ENCODE results near the gene ZFR.

GRCh38 chr5:32461441-32462120 lies 17.0 kb upstream of the ZFR start:
- no peak for TF ChIP-seq POLR2A (IDR thresholded peaks at IDR 0.05)
- TF ChIP-seq CTCF (IDR thresholded peaks at IDR 0.05): no peak
